Measurements from ENCODE around the gene FOXD1.
"Not testable (repeated sequence)": the region's sequence is repeated elsewhere in the genome, so short reads cannot be mapped to it uniquely, and the experiment has no call there.

FOXD1 gene

GRCh38 chr5:73448463-73449136 is at the start of gene FOXD1:
Gene FOXD1, minus strand, starts transcription at chr5:73448777. Its CDS starts 415 bp downstream, at chr5:73448362.
- DNase-seq = peak; percentile 86 to 91

- DNase-seq = peak in 1 of 2 experiments; percentile 45
Measured at GRCh38 chr5:73497497-73498056, 49.0 kb upstream of the FOXD1 start.

DNA sequence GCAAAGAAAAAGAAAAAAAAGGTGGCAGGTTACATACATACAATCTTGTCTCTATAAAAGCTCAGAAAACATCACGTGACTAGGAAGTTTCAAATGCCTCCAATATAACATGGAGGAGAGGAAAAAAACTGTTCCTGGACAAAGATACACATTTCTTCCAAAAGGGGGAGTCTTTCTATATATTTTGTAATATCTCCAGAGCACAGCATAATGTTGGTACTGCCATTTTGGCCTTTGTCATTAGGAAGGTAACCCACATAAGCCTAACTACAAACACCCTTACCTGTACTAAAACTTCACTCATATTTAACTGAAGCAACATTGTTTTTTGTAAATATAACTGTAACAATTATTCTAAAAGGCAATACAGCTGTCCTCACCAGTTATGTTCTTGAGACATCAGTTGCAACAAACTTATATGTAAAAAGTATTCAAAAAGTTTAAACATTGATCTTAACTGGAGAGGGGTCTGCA is 48.4 kb upstream of the FOXD1 start:
- peak; percentile 27 to 89 for DNase-seq

DNA sequence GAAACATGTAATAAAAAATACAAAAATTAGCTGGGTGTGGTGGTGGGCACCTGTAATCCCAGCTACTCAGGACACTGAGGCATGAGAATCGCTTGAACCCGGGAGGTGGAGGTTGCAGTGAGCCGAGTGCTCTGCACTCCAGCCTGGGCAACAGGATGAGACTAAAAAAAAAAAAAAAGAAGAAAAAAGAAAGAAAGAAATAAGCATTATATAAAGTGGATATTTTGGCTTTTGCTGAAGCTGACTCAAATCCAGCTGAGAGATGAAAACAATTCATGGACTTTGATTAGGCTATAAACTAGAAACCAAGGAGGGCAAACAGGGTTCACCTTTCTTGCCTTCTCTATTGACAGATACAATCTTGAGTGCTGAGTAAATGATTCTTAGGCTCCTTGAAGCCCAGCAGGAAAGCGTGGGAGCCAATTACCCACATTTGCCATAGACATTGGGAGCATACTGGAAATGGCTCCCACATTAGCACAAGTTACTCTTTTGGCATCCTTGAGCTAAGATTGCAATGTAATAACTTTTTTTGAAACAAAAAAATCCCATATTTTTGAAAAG is 47.3 kb upstream of the FOXD1 start:
- no peak for DNase-seq

- DNase-seq = no peak
Measured at GRCh38 chr5:73494721-73495120, 46.1 kb upstream of the FOXD1 start.

DNA sequence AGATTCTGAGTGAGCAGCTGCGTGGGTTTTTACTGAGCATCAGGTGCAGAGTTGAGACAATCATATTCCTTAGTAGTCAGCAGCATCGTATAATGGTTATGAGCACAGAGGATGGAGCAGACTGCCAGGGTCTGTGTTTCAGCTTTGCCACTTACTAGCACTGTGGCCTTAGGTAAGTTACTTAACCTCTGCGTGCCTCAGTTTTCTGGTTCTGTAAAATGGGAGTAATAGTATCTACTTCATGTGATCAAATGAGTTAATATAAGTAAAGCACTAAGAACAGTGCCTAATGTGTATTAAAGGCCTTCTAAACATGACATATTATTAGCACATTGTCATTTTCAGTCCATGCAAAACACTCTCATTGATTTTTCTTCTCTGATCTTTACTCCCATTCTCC is 44.8 kb upstream of the FOXD1 start:
- no peak for DNase-seq

DNA sequence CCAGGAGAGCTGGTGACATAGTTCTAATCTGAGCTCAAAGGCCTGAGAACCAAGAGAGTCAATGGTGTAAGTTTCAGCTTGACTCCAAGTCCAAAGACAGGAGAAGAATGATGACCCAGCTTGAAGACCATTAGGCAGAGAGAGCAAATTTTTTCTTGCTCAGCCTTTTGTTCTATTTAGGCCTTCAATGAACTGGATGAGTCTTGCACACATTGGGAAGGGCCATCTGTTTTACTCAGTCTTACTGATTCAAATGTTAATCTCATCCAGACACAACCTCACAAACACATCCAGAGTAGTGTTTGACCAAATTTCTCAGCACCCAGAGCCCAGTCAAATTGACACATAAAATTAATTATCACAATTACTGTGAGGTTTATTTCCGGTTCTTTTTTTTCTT is 42.6 kb upstream of the FOXD1 start:
- no peak for DNase-seq

DNA sequence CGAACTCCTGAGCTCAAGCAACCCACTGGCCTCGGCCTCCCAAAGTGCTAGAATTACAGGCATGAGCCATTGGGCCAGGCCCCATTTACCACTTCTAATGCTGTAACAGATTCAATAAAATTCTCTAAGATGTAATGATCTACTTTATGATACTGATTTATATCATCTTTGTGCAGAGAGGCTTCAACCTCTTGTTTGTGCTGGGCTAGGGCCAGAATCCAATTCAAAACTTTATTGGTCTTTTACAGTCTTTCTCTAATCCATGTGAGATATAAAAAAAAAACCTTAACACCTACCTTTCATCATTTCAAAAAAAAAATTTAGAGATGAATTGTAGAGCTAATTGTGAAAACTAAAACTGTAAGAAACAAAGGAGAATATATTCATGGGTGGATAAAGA is 41.5 kb upstream of the FOXD1 start:
- DNase-seq = no peak

DNA sequence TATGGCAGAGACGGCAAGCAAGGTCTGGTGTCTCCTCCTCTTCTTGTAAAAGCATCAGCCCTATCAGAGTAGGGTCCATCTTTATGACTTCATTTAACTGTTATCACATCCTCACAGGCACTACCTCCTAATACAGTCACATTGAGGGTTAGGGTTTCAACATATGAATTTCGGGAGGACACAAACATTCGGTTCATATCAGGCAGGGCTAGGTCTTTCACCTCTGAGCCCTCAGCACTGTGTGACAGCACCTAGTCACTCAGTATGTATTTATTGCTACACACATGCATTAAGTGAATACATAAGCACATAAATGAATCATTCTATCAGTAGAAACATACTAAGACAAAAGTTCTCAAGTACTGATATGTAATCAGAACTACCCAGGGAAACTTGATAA is 40.2 kb upstream of the FOXD1 start:
- DNase-seq = no peak

GRCh38 chr5:73487815-73488214 is 39.2 kb upstream of the FOXD1 start:
- DNase-seq = no peak

DNA sequence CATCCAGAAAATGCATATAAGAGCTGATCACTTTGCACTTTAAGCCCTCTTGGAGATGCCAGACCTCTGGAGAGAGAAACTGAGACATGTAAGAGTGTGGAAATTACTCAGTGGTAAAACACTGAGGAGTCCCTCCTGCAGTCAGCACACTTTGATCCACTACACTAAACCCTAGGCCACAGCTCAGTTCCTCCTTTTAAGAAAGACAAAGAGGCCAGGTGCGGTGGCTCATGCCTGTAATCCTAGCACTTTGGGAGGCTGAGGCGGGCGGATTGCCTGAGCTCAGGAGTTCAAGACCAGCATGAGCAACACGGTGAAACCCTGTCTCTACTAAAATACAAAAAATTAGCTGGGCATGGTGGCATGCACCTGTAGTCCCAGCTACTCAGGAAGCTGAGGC is 38.7 kb upstream of the FOXD1 start:
- not testable (repeated sequence) for DNase-seq

GRCh38 chr5:73486119-73486899 is 37.7 kb upstream of the FOXD1 start:
- no peak for DNase-seq

DNA sequence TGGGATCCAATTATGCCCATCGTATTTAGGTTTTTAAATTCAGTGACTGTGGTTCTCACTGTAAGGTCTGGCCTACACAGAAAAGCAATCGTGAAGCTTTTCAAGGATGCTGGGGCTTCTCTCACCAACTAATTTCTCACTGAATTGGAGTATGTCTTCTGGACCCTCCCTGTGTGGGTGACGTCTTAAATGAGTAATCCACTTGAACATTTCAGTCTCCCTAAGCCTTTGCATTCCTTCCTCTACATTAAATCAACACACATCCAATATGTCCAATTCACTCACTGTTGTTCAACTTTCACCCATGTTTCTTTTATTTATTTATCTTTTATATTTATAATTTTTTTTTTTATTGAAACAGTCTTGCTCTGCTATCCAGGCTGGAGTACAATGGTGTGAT is 37.1 kb upstream of the FOXD1 start:
- no peak for DNase-seq

DNA sequence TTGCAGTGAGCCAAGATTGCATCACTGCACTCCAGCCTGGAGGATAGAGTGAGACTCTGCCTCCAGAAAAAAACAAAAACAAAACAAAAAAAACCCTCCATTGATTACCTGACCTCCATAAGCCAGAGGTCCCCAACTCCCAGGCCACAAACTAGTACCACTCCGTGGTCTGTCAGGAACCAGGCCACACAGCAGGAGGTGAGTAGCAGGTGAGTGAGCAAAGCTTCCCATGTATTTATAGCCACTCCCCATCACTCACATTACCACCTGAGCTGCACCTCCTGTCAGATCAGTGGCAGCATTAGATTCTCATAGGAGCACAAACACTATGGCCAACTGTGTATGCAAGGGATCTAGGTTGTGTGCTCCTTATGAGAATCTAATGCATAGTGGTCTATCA is 35.9 kb upstream of the FOXD1 start:
- DNase-seq = no peak

- no peak for DNase-seq
Measured at GRCh38 chr5:73483676-73484075, 35.1 kb upstream of the FOXD1 start.

DNA sequence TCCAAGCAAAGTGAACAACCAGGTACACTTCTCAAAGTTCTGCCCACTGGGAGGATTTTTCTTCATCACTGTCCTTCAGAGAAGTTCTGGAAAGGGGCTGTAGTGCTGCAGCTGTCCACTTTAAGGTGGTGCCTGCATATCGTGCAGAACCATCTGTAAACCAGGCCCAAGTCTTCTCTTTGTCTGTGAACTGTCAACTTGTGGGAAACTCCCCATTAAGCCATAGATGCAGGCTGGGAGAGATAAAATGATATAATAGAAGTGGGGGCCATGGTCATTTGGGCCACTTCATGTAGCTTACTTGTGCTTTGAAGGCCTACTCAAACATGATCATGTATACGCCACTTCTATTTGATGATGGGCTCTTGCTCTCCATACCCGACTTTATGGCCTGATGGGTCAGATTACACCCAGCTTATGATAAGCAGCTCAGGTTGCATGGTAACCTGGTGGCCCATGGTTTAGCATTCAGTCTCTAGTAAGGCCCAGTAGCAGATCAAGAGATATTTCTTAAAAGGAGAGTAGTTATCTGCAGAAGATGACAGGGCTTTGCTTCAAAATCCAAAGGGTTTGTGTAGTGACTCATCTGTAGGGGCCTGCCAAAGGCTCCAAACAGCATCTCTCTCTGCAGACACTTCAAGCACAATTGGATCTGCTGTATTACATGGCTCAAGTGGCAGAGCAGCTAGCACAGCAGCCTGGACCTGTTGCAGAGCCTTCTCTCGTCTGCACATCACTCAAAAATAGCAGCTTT is 34.0 kb upstream of the FOXD1 start:
- peak in 1 of 2 experiments; percentile 72 for DNase-seq

DNA sequence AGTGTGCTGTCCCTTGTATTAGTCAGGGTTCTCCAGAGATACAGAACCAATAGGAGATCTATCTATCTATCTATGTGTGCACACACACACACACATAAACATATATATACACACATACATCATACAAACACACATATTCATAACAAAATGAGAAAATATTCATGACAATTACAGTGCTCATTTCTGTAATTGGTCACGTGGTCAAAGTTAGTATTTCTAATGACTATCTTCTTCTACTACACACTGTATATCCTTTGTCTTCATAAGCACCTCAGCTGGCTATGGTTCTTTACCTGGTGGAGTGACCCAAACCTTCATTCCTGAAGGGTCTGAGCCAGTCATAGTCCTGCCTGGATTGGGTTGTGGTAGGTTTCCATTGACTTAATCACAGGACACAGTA is 31.9 kb upstream of the FOXD1 start:
- DNase-seq = no peak

DNA sequence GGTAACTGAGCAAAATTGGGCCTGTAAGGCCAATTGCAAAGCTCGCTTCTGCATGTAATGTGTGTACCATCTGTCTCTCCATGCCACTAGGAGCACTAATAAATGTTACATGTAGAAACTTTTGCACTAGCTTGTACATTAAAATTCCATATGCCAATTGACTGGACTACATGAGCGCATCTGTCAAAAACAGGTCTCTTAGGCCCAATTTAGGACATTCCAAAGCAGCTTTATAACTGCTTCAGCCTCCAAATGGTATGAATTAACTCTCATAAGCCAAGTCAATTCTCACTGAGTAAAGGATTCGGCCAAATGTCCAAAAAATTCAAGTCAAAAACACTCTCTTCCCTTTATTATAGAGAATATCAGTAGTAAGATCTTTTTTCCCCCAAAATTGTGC is 23.5 kb upstream of the FOXD1 start:
- peak in 1 of 2 experiments; percentile 42 for DNase-seq

DNA sequence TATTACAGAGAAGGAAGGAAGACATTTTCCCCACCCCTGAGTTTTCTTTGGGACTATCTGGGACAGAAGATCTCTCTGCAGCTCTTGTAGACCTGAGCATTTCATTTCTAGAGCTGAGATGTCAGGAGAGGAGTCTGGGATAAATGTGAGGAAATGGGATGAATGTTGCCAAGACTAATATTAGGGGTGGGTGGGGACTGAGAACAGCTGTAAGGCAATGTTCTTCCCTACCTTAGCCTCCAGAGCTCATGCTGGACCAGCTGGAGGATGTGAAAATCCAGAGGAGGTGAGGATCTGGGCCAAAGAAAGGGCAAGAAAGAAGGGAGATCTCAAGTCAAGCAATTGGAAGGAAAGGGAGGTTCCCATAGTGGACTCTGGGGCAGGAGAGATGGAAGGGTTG is 23.1 kb upstream of the FOXD1 start:
- no peak for DNase-seq

GRCh38 chr5:73469878-73470277 is 21.3 kb upstream of the FOXD1 start:
- DNase-seq = no peak

- DNase-seq = not testable (repeated sequence)
Measured at GRCh38 chr5:73468638-73469037, 20.1 kb upstream of the FOXD1 start.

GRCh38 chr5:73464016-73464745 is 15.6 kb upstream of the FOXD1 start:
- DNase-seq = no peak

Measured in NCI-H524 (cell line).